MM.1S (cell line): Measurements from ENCODE around the gene PAN3.

ENCODE experiments used
- CTCF ChIP-seq: fragments of 300-600 bp; sonication (generic); IDR thresholded peaks from 2 replicates; pipeline ENCODE4 v1.5.1; 2016; ENCODE audit warnings: antibody characterized with exemption, low read length, mixed read lengths
- EZH2 ChIP-seq: fragments of 300-600 bp; sonication (generic); optimal IDR thresholded peaks from 2 replicates; pipeline ENCODE3; 2017; ENCODE audit warnings: low read depth, mild to moderate bottlenecking, antibody characterized with exemption, low read length, mixed read lengths
- EZH2phosphoT487 ChIP-seq: fragments of 300-600 bp; sonication (generic); IDR thresholded peaks from 2 replicates; pipeline ENCODE4 v1.6.1; 2018; ENCODE audit warnings: antibody characterized with exemption, low read length

DNA sequence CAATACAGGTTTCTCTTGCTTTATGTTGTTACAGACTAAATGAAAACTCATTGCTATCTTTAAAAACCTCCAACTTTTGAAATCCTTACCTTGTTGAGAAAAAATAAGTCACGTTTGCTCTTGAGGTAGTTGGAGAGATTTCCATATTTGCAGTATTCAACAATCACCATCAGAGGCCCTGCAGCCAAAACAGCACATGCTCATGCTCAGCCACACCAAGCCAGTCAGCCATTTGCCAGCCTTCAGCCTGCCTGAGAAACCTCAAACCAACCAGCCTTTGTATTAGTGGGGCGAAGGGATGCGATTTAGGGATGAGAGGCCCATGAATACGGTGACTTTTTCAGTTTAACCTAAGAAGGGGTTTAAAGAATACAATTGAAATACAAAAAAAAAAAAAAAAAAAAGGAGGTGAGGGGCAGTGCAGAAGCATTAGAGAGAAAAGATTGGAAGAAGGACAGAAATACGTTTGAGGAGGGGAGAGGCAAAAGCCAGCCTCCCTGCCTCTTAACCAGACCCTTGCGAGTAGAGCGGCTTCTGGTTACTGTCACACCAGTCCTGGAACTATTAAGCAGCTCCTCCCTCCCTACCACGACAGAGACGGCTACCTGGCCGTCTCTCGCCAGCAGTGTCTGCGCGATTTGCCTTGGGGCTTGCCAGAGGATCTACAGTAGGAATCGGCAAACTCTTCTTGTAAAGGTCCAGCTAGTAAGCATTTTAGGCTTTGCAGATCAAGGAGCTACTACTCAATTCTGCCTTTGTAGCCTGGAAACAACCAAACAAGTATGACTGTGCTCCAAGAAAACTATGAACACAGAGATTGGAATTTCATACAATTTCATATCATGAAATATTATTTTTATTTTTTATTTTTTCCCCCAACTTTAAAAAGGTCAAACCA is 189.3 kb downstream of the PAN3 start:
- TF ChIP-seq CTCF (no peak), EZH2 (no peak), EZH2phosphoT487 (no peak)
